Right renal cortex interstitium (tissue), 3 donors: Measurements from ENCODE around the gene GRK1. TPM values are rescaled to one million over a fixed set of nuclear protein-coding genes. Genes with fewer than 3 reads are reported as not detected.
"Not testable (repeated sequence)": the region's sequence is repeated elsewhere in the genome, so short reads cannot be mapped to it uniquely, and the experiment has no call there.

Experiments
- DNase-seq, 3 donors: peaks; one replicate each; pipeline ENCODE4 v3.0.0-alpha.2; 2013; ENCODE audit warnings: low read depth in 3 of 3, low spot score in 2 of 3
- polyA plus RNA-seq, 3 donors: library from polyadenylated mRNA; unstranded; fragments of 120-200 nt; gene quantifications; one replicate each; pipeline ENCODE4 v1.2.1, GENCODE V29; 2013; ENCODE audit not compliant: insufficient read length in 3 of 3

GRK1 gene
- polyA plus RNA-seq, result under 1 TPM; 0.07 to 0.13 (median 0.12) TPM

- no peak for DNase-seq
These were observed at the start of gene GRK1 for GRCh38 chr13:113666951-113667701. TSS of gene GRK1 (plus strand) at chr13:113667219. CDS start at chr13:113667387, 168 bp downstream.

- DNase-seq, result no peak
These were observed 49.1 kb upstream of the GRK1 start for GRCh38 chr13:113617961-113618360.

- DNase-seq, result no peak
These were observed 48.6 kb upstream of the GRK1 start for GRCh38 chr13:113618455-113618854.

GRCh38 chr13:113620036-113620796, 46.8 kb upstream of the GRK1 start:
- no peak for DNase-seq

GRCh38 chr13:113621046-113621445, 46.0 kb upstream of the GRK1 start:
- DNase-seq, result no peak

GRCh38 chr13:113621498-113621897, 45.5 kb upstream of the GRK1 start:
- not testable (repeated sequence) for DNase-seq

GRCh38 chr13:113621986-113622550, 45.0 kb upstream of the GRK1 start:
- DNase-seq, result not testable (repeated sequence)

- no peak for DNase-seq
These were observed 44.1 kb upstream of the GRK1 start for GRCh38 chr13:113622791-113623490.

GRCh38 chr13:113623491-113624234, 43.4 kb upstream of the GRK1 start:
- DNase-seq, result no peak

- no peak for DNase-seq
These were observed 42.8 kb upstream of the GRK1 start for GRCh38 chr13:113624235-113624587.

- DNase-seq, result not testable (repeated sequence)
These were observed 42.2 kb upstream of the GRK1 start for GRCh38 chr13:113624640-113625304.

GRCh38 chr13:113625965-113626721, 40.9 kb upstream of the GRK1 start:
- DNase-seq, result no peak

GRCh38 chr13:113627136-113627535, 39.9 kb upstream of the GRK1 start:
- DNase-seq, result no peak

GRCh38 chr13:113628291-113629270, 38.4 kb upstream of the GRK1 start:
- DNase-seq, result no peak

- DNase-seq, result no peak
These were observed 37.2 kb upstream of the GRK1 start for GRCh38 chr13:113629866-113630265.

- DNase-seq, result no peak
These were observed 36.7 kb upstream of the GRK1 start for GRCh38 chr13:113630296-113630695.

GRCh38 chr13:113630804-113631203, 36.2 kb upstream of the GRK1 start:
- DNase-seq, result no peak
